ENCODE data around the gene XYLT1. TPM values are rescaled to one million over a fixed set of nuclear protein-coding genes. Genes with fewer than 3 reads are reported as not detected.

XYLT1 gene
- total and polyA plus RNA-seq, 2 of the 13 experiments (the other 11 are each of a cell fraction or from before 2014, with no cell fraction given) = not detected

- in situ Hi-C loops (cut with HindIII; ENCODE audit: extremely low pct_ligation_motif_present, low pct_unique_long_range_greater_than_20kb) (no loop called here), intact Hi-C loops (cut with micrococcal nuclease; ENCODE audit: unreplicated experiment) (no loop called here)
- DNase-seq (ENCODE audit: low spot score) (no peak), ATAC-seq (no peak), FAIRE-seq (no peak)
- Histone ChIP-seq H3K27me3 (ENCODE audit: control insufficient read depth in 1 of 2, insufficient read depth in 2 of 2, low read length in 2 of 2) (peaks cover 0 to 1% of the 10 kb centered on the region in 2 experiments; a peak in 1 of 5 replicates), H3K4me2 (ENCODE audit: low read depth, low read length) (no peak overlapping the region), H3K27ac (ENCODE audit: extremely low read length, insufficient read depth, low read length) (no peak overlapping the region), H3K9me3 (ENCODE audit: low read length) (no peaks in the 10 kb centered on the region), H3K79me2 (ENCODE audit: insufficient read depth, low read length) (no peaks in the 10 kb centered on the region), H3K36me3 (replicated peaks in 1 of 2; ENCODE audit: control insufficient read depth in 1 of 2, insufficient read depth in 2 of 2, low read length in 2 of 2) (no peaks in the 10 kb centered on the region), H2AFZ (ENCODE audit: low read length) (no peak overlapping the region), H4K20me1 (ENCODE audit: insufficient read depth, low read length) (no peaks in the 10 kb centered on the region), H3K4me3 (replicated peaks in 1 of 3; ENCODE audit: insufficient read depth in 1 of 3, low read depth in 2 of 3, low read length in 3 of 3) (no peak overlapping the region), H3K4me1 (ENCODE audit: insufficient read depth, low read length) (no peaks in the 10 kb centered on the region), H3K9ac (ENCODE audit: insufficient read depth, low read depth, low read length) (no peak overlapping the region)
- no TSS peak for BruUV-seq (replicated peaks)
- TF ChIP-seq PRDM10 (CRISPR knock-in tag; IDR thresholded peaks at IDR 0.05; ENCODE audit: low read depth) = no peak
- TF ChIP-seq SCMH1 (CRISPR knock-in tag; IDR thresholded peaks at IDR 0.05; ENCODE audit: borderline replicate concordance) = no peak
- TF ChIP-seq TGIF2 (CRISPR knock-in tag; IDR thresholded peaks at IDR 0.05) = no peak
- no peak for TF ChIP-seq SIN3B (IDR thresholded peaks at IDR 0.05; ENCODE audit: low read length)
- TF ChIP-seq CCDC6 (CRISPR knock-in tag; IDR thresholded peaks at IDR 0.05) = no peak
- no peak for TF ChIP-seq ZNF761 (CRISPR knock-in tag; conservative IDR thresholded peaks at IDR 0.05)
- TF ChIP-seq ZNF143 (CRISPR knock-in tag; IDR thresholded peaks at IDR 0.05) = no peak
- no peak for TF ChIP-seq MLLT10 (CRISPR knock-in tag; IDR thresholded peaks at IDR 0.05)
- no peak for TF ChIP-seq PAF1 (CRISPR knock-in tag; IDR thresholded peaks at IDR 0.05)
- no peak for TF ChIP-seq ZNF598 (CRISPR knock-in tag; IDR thresholded peaks at IDR 0.05; ENCODE audit: borderline replicate concordance)
- no peak for TF ChIP-seq ZC3H13 (CRISPR knock-in tag; IDR thresholded peaks at IDR 0.05)
- TF ChIP-seq ZMYM3 (CRISPR knock-in tag; IDR thresholded peaks at IDR 0.05) = no peak
- TF ChIP-seq ZNF720 (CRISPR knock-in tag; IDR thresholded peaks at IDR 0.05) = no peak
- POLR2A ChIA-PET = no interaction called here
- 12% methylated on average over 6 of the region's 6 CpGs for WGBS (ENCODE audit: low lambda C conversion rate)
- CTCF ChIA-PET (ENCODE audit: low intra/inter-chr PET ratio, low total read pairs) = no interaction called here
Observed at GRCh38 chr16:17251496-17251895, 219.3 kb downstream of the XYLT1 start.

Data from HepG2 (cell line).